Hepatocyte (in vitro differentiated cells): ENCODE measurements around the gene MGME1.

Experiments used
- EZH2 ChIP-seq: fragments of 200-600 bp; sonication (generic); IDR thresholded peaks from 2 replicates; pipeline ENCODE4 v1.6.1; 2016; ENCODE audit warnings: antibody characterized with exemption, mild to moderate bottlenecking, borderline replicate concordance
- EZH2phosphoT487 ChIP-seq: fragments of 200-600 bp; sonication (generic); IDR thresholded peaks from one replicate; pipeline ENCODE4 v1.6.1; 2018; ENCODE audit warnings: antibody characterized with exemption, mild to moderate bottlenecking, low read depth, moderate library complexity; ENCODE audit not compliant: unreplicated experiment, severe bottlenecking
- TF ChIP-seq, protein P1 (sequence below): fragments of 200-600 bp; sonication (generic); IDR thresholded peaks from 2 replicates; pipeline ENCODE4 v1.5.1; 2016; ENCODE audit warnings: antibody characterized with exemption, mild to moderate bottlenecking; ENCODE audit not compliant: poor library complexity

DNA sequence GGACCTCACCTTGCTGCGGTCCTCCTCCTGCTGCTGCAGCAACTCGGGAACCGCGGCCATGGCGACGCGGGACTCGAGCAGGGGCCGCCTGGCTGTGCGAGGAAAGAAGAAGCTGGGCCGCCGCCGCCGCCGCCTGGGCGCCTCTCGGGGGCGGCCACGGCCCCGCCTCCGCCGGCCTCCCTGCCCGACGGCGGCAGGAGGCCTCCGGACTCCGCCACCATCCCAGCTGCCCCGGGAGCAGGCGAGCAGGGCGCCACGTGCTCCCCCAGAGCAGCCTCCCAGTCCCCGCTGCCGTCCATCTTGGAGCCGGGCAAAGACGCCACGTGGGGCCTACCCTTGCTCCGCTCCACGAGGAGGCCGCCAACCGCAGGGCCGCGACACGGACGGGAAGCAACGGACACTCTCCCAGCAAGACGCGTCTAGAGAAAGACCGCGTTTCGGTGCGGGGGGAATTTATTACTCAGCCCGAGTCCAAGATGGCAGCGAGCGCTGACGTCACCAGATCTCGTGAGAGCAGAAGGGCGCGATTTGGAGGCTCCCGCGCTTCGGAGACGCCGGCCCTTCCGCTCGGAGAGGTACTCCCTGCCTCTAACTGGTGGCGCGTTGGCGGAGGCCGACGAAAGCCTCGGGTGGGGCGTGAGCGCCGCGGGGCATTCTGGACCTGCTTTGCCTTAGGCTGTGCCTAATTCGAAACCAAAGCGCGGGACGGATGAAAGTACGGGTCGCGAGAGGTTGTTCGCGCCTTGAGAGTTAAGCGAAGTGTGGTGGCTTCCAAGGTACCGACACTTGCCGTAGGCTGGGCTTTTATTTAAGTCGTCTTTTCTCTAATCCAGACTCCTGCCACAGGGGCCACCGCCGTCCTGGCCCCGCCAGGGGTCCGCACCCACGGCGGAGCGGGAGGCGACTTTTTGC is at the start of gene MGME1, which contains the start of gene SNX5:
- TF ChIP-seq EZH2 (no peak), EZH2phosphoT487 (no peak)
- TF ChIP-seq, protein P1, sequence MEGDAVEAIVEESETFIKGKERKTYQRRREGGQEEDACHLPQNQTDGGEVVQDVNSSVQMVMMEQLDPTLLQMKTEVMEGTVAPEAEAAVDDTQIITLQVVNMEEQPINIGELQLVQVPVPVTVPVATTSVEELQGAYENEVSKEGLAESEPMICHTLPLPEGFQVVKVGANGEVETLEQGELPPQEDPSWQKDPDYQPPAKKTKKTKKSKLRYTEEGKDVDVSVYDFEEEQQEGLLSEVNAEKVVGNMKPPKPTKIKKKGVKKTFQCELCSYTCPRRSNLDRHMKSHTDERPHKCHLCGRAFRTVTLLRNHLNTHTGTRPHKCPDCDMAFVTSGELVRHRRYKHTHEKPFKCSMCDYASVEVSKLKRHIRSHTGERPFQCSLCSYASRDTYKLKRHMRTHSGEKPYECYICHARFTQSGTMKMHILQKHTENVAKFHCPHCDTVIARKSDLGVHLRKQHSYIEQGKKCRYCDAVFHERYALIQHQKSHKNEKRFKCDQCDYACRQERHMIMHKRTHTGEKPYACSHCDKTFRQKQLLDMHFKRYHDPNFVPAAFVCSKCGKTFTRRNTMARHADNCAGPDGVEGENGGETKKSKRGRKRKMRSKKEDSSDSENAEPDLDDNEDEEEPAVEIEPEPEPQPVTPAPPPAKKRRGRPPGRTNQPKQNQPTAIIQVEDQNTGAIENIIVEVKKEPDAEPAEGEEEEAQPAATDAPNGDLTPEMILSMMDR = no peak
